Ectodermal cell (in vitro differentiated cells): ENCODE measurements around the gene ATOSA. TPM values are rescaled to one million over a fixed set of nuclear protein-coding genes. Genes with fewer than 3 reads are reported as not detected.

ENCODE experiments used
- H3K27ac ChIP-seq: 2 replicates; pipeline ENCODE4 v1.7.0; 2013; ENCODE audit warnings: mild to moderate bottlenecking, low read depth, low read length; ENCODE audit not compliant: insufficient read depth, poor library complexity, severe bottlenecking
- H3K27me3 ChIP-seq: 2 replicates; pipeline ENCODE4 v1.7.0; 2013; ENCODE audit warnings: mild to moderate bottlenecking, low read length; ENCODE audit not compliant: insufficient read depth, control insufficient read depth, poor library complexity, severe bottlenecking
- H3K36me3 ChIP-seq: one replicate; pipeline ENCODE4 v1.7.0; 2013; ENCODE audit warnings: low read length; ENCODE audit not compliant: control insufficient read depth, insufficient read depth
- H3K4me1 ChIP-seq: one replicate; pipeline ENCODE4 v1.7.0; 2013; ENCODE audit warnings: low read length; ENCODE audit not compliant: control insufficient read depth, insufficient read depth
- H3K4me3 ChIP-seq: 2 replicates; pipeline ENCODE4 v1.7.0; 2013; ENCODE audit warnings: low read depth, low read length, control low read depth; ENCODE audit not compliant: insufficient read depth
- H3K9me3 ChIP-seq: 2 replicates; pipeline ENCODE4 v1.7.0; 2013; ENCODE audit warnings: mild to moderate bottlenecking, low read length, moderate library complexity; ENCODE audit not compliant: control insufficient read depth
- WGBS, 2 experiments: methylation state at CpG; one replicate each; pipeline ENCODE4 v1.1.7; 2013; ENCODE audit warnings: missing lambda C conversion rate in 2 of 2; 5-methylcytosine and 5-hydroxymethylcytosine counted together
- polyA plus RNA-seq, 4 experiments: library from polyadenylated mRNA; stranded (reverse); fragments of 50-300 nt; gene quantifications; one replicate each; pipeline ENCODE4 v1.2.3, GENCODE V29; 2013

ATOSA gene, protein sequence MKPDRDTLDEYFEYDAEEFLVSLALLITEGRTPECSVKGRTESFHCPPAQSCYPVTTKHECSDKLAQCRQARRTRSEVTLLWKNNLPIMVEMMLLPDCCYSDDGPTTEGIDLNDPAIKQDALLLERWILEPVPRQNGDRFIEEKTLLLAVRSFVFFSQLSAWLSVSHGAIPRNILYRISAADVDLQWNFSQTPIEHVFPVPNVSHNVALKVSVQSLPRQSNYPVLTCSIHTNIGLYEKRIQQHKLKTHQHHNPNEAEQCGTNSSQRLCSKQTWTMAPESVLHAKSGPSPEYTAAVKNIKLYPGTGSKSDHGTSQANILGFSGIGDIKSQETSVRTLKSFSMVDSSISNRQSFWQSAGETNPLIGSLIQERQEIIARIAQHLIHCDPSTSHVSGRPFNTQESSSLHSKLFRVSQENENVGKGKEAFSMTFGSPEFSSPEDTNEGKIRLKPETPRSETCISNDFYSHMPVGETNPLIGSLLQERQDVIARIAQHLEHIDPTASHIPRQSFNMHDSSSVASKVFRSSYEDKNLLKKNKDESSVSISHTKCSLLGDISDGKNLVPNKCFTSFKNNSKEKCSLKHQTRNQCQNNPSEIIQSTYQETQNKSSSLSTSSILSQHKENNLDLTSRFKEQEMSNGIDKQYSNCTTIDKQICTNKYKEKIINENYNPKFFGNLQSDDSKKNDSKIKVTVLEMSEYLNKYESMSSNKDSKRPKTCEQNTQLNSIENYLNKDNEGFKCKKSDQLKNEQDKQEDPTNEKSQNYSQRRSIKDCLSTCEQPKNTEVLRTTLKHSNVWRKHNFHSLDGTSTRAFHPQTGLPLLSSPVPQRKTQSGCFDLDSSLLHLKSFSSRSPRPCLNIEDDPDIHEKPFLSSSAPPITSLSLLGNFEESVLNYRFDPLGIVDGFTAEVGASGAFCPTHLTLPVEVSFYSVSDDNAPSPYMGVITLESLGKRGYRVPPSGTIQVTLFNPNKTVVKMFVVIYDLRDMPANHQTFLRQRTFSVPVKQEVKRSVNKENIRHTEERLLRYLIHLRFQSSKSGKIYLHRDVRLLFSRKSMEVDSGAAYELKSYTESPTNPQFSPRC
- polyA plus RNA-seq (2013, experiment 1 of 4) = 20.1 TPM
- polyA plus RNA-seq (2013, experiment 2 of 4) = 20.4 TPM
- polyA plus RNA-seq (2013, experiment 3 of 4) = 14.7 TPM
- polyA plus RNA-seq (2013, experiment 4 of 4) = 19.4 TPM

DNA sequence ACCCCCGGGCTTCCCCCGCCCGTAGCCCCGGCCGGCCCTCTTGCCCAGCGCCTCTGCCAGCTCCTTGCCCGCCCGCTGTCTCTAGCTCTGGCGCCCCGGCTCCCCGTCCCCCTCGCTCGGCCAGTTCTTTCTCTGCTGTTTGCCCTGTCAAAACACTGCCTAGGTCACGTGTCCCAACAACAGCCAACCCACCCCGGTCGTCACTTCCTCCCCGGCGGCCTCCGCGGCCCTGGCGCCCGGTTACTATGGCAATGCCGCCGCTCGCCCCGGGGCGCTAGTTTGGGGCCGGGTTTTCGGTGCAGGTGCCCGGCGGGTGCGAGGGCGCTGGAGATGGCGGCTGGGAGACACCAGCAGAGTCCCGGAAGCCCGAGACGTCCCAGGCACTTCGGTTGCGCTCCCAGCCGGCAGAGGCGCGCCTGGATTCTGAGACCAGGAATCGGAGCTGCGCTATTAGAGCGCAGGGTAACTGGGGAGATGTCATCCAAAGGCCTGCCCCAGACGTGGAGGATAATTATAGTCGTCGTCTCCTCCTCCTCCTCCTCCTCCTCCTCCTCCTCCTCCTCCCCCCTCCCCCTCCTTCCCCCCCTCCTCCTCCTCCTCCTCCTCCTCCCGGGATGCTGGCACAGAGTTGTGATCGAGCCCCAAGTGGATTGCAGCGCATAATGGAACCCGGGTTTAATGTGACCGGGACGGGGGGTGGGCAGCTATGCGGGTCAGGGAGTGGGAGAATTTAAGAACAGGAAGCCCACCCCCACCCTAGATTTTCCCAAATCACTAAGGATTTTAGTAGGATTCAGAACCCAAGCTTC is at the start of gene ATOSA:
Gene ATOSA, minus strand, starts transcription at position 157 of the 809 bp plus-strand sequence. CDS start 1,367 bp downstream, outside the sequence.
- H3K9me3 ChIP-seq = no peaks in the 10 kb centered on the region
- peaks cover 7% of the 10 kb centered on the region for H3K4me1 ChIP-seq
- H3K27ac ChIP-seq = peak within 1 kb of the TSS; percentile 82
- peaks cover 16% of the 10 kb centered on the region for H3K27me3 ChIP-seq
- H3K36me3 ChIP-seq = no peaks in the 10 kb centered on the region
- peak within 1 kb of the TSS; percentile 78 for H3K4me3 ChIP-seq
- WGBS, 2 experiments = 0% methylated on average over 50 of the region's 55 CpGs

DNA sequence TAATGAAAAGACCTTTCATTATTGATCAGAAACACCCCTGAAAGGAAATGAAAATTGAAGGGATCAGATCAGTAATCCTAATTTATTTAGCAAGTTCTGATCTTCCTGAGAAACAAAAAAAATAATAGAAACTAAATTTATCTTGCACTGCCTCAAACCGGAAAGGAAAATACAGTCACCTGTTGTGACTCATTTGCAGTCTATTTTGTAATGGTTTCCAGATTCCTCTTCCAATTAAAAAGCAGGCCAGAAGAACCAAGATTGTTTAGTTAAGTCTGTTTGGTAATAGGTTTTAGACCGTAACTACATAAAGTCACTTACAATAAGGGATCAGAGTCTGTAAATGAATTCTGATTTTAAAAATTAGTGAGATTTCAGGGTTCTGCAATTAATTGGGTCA is 49.7 kb upstream of the ATOSA start:
- Histone ChIP-seq H3K27me3 (no peaks in the 10 kb centered on the region), H3K4me1 (no peaks in the 10 kb centered on the region), H3K9me3 (no peaks in the 10 kb centered on the region), H3K4me3 (no peak overlapping the region), H3K36me3 (no peaks in the 10 kb centered on the region), H3K27ac (no peak overlapping the region)
- 87 to 100% methylated on average over 1 to 2 of the region's 2 CpGs for WGBS, 2 experiments

DNA sequence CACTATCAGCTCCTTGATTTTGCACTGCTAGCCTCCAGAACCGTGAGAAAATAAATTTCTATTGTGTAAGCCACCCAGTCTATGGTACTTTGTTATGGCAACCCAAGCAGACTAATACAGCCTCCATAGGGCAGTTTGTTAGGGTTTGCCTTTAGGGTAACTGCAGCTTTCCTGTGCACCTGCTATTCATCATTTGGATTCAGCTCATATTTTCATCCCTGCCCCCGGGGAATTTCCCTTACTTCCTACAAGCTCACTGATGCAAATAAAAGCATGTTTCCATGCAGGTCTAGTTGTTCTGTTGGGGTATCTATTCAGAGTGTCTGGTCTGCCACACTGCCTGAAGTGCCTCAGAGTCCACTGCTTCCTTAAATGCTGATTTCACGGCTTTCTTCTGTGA is 48.6 kb upstream of the ATOSA start:
- no peaks in the 10 kb centered on the region for H3K27me3 ChIP-seq
- H3K36me3 ChIP-seq = no peaks in the 10 kb centered on the region
- H3K4me3 ChIP-seq = no peak overlapping the region
- H3K27ac ChIP-seq = no peak overlapping the region
- H3K4me1 ChIP-seq = no peaks in the 10 kb centered on the region
- H3K9me3 ChIP-seq = no peaks in the 10 kb centered on the region
- 94 to 100% methylated on average over 3 of the region's 3 CpGs for WGBS, 2 experiments

DNA sequence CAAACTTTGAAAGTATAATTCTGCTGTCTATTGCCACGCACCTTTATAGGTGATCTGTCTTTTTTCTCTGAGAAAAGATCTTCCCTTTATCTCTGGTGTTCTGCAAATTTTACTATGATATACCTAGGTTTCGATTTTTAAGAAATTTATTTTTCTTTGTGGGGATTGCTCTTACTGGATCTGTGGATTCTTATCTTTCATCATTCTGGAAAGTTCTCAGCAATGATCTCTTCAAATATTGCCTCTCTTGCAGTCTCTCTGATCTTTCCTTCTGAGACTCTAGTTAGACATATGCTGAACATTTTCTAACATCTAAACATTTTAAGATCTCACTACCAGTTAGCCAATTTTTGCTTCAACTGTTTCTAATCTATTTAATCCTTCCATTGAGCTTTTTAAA is 47.0 kb upstream of the ATOSA start:
- H3K36me3 ChIP-seq = no peaks in the 10 kb centered on the region
- H3K4me1 ChIP-seq = no peaks in the 10 kb centered on the region
- no peaks in the 10 kb centered on the region for H3K27me3 ChIP-seq
- H3K27ac ChIP-seq = no peak overlapping the region
- no peaks in the 10 kb centered on the region for H3K9me3 ChIP-seq
- 94 to 100% methylated on average over 1 to 2 of the region's 2 CpGs for WGBS, 2 experiments
- H3K4me3 ChIP-seq = no peak overlapping the region

DNA sequence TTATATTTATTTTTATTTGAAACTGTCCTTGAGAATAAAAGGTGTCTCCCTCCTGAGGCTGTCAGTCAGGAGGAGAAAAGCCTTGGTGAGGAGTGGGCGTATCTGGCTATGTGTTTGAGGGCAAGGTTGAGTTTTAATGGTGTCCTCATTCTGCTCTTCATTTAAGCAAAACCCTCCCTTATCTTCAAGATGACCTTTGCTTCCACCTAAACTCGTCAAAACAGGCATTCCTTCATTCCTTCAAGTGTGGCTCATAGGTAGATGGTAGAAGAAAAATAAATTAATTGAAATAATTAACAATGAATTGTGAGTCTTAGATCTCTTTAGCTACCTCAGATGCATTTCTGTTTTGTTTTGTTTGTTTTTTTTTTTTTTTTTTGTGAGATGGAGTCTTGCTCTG is 39.4 kb upstream of the ATOSA start:
- Histone ChIP-seq H3K4me3 (no peak overlapping the region), H3K36me3 (no peaks in the 10 kb centered on the region), H3K9me3 (no peaks in the 10 kb centered on the region), H3K4me1 (no peaks in the 10 kb centered on the region), H3K27me3 (no peaks in the 10 kb centered on the region), H3K27ac (no peak overlapping the region)
- 71% methylated on average over 2 of the region's 2 CpGs; no CpG with 5 or more reads in 1 of the 2 experiments for WGBS, 2 experiments

DNA sequence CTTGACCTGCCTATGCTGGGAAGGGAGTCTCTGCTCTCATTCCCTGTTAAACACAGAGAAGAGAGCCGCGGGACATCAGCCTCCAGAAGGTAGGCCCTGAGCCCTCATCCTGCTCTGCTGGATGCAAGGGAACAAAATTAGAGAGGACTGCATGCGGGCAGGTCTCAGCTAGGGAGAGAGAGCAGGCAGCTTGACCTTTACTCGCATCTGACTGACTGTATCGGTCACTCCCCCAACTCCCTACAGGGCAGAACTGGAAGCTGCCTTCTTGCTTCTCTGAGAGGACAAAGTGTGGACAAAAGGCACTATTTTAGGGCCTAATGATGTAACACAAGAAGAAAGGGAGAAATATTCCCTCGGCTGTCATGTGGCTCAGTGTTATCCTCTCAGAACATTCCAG is 38.7 kb upstream of the ATOSA start:
- Histone ChIP-seq H3K27me3 (no peaks in the 10 kb centered on the region), H3K9me3 (no peaks in the 10 kb centered on the region), H3K27ac (no peak overlapping the region), H3K36me3 (no peaks in the 10 kb centered on the region), H3K4me1 (no peaks in the 10 kb centered on the region), H3K4me3 (no peak overlapping the region)
- WGBS, 2 experiments = 71 to 73% methylated on average over 6 of the region's 6 CpGs

DNA sequence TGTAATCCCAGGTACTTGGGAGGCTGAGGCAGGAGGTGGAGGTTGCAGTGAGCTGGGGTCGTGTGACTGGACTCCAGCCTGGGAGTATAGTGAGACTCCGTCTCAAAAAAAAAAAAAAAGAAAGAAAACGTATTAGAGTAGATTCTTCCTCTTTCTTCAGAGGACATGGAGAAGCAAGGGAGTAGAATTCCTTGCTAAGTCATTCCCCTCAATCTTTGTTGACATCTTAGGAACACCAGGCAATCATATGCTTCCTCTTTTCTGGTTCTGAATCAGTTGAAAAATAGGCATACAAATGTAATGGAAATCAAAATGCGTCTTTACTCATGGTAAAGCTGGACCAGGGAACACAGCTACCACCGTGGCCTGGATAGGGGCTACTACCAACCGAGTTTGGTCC is 38.3 kb upstream of the ATOSA start:
- H3K27me3 ChIP-seq = no peaks in the 10 kb centered on the region
- no peak overlapping the region for H3K27ac ChIP-seq
- 93 to 94% methylated on average over 6 of the region's 6 CpGs for WGBS, 2 experiments

DNA sequence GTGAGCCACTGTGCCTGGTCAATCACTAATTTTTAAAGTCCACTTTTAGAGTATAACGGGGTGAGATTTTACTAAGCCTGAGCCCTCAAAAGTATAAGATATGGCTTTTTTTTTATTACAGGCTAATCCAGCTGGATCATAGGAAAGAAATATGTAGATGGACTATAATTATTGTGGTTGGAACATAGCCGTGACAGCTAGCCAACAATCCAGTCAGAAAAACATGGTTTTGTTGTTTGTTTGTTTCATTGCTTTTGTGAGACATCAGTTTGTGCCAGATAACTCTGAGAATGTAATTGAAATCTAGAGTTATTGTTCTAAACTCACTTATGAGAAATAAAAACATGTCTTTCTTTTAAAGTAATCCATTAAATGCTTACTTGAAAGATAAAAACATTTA is 37.3 kb upstream of the ATOSA start:
- H3K4me1 ChIP-seq = no peaks in the 10 kb centered on the region
- H3K4me3 ChIP-seq = no peak overlapping the region
- H3K36me3 ChIP-seq = no peaks in the 10 kb centered on the region
- no peaks in the 10 kb centered on the region for H3K27me3 ChIP-seq
- H3K27ac ChIP-seq = no peak overlapping the region
- H3K9me3 ChIP-seq = no peaks in the 10 kb centered on the region
- WGBS, 2 experiments = 67 to 70% methylated on average over 2 of the region's 2 CpGs

More for the DNA sequence above, 38.3 kb upstream of the ATOSA start:
- Histone ChIP-seq H3K4me1 (no peaks in the 10 kb centered on the region), H3K9me3 (no peaks in the 10 kb centered on the region), H3K36me3 (no peaks in the 10 kb centered on the region), H3K4me3 (no peak overlapping the region)

DNA sequence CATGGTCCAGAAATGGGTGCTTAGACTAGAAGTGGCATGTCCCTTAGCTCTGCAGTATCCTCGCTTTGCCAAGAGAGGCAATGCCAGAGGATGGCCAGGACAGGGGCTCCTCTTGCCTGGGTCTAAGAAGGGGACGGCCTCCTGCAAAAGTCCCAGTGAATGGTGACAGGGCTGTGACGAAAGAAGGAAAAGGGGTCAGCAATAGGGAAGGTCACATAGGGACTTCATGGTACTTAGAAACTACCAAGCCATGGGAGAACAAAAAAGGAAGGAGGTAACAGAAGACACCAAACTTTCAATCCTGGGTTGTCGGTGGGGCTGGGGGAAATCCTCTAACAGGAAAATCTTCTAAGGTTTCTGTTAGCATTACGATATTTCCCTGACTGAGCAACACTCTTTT is 36.2 kb upstream of the ATOSA start:
- no peak overlapping the region for H3K4me3 ChIP-seq
- no peaks in the 10 kb centered on the region for H3K4me1 ChIP-seq

More for the DNA sequence above, 36.2 kb upstream of the ATOSA start:
- Histone ChIP-seq H3K9me3 (no peaks in the 10 kb centered on the region), H3K36me3 (no peaks in the 10 kb centered on the region), H3K27me3 (no peaks in the 10 kb centered on the region), H3K27ac (no peak overlapping the region)
- WGBS, 2 experiments = 73 to 81% methylated on average over 4 to 5 of the region's 5 CpGs
